Effector memory CD4-positive, alpha-beta T cell (primary cell): ENCODE results near the gene DCXR.

ENCODE experiments used
- DNase-seq, 3 donors: peaks; one replicate each; pipeline ENCODE4 v3.0.0-alpha.2; 2020
- H3K27ac ChIP-seq: 2 replicates; pipeline ENCODE4 v1.7.0; 2013; ENCODE audit warnings: mild to moderate bottlenecking, low read length, moderate library complexity; ENCODE audit not compliant: insufficient read depth, poor library complexity, severe bottlenecking
- H3K27me3 ChIP-seq: replicated peaks from 2 replicates; pipeline ENCODE4 v1.7.0; 2013; ENCODE audit warnings: mild to moderate bottlenecking, low read length; ENCODE audit not compliant: insufficient read depth, control insufficient read depth, poor library complexity, severe bottlenecking
- H3K36me3 ChIP-seq: 2 replicates; pipeline ENCODE4 v1.7.0; 2013; ENCODE audit warnings: mild to moderate bottlenecking, low read length, moderate library complexity; ENCODE audit not compliant: control insufficient read depth, insufficient read depth
- H3K4me1 ChIP-seq: 2 replicates; pipeline ENCODE4 v1.7.0; 2013; ENCODE audit warnings: low read length, mild to moderate bottlenecking; ENCODE audit not compliant: control insufficient read depth, insufficient read depth, poor library complexity, severe bottlenecking
- H3K4me3 ChIP-seq: 2 replicates; pipeline ENCODE4 v1.7.0; 2013; ENCODE audit warnings: low read length, low read depth, mild to moderate bottlenecking; ENCODE audit not compliant: insufficient read depth, poor library complexity, severe bottlenecking
- H3K9me3 ChIP-seq: 2 replicates; pipeline ENCODE4 v1.7.0; 2013; ENCODE audit warnings: mild to moderate bottlenecking, low read length, moderate library complexity; ENCODE audit not compliant: control insufficient read depth

DCXR gene

DNA sequence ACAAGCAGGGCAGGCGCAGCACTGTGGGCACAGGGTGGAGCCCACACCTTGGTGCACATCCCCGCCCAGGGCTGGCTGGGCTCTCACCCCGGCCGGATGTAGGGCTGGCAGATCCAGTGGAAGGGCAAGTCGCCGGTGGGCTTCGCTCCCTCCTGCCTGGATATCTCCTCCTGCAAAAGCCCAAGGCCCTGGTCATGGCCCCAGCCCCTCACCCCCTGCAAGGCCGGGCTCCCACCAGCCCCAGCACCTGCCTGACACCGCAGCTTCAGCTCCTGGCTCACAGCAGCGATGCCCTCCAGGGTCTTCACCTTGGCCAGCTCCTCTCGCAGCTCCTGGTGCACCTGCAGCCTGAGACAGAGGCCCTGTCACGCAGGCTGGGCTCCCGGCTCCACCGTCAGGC lies 23.1 kb upstream of the DCXR start:
- no peak for DNase-seq
- no peaks in the 10 kb centered on the region for H3K9me3 ChIP-seq
- no peak overlapping the region for H3K4me3 ChIP-seq
- H3K36me3 ChIP-seq: peaks cover 71% of the 10 kb centered on the region
- peaks cover 12% of the 10 kb centered on the region for H3K4me1 ChIP-seq
- no peak overlapping the region for H3K27ac ChIP-seq
- no peaks in the 10 kb centered on the region for H3K27me3 ChIP-seq

- Histone ChIP-seq H3K36me3 (peaks cover 75% of the 10 kb centered on the region), H3K27ac (no peak overlapping the region), H3K4me3 (no peak overlapping the region), H3K27me3 (no peaks in the 10 kb centered on the region), H3K9me3 (no peaks in the 10 kb centered on the region), H3K4me1 (peaks cover 9% of the 10 kb centered on the region)
- no peak for DNase-seq
These were observed 22.5 kb upstream of the DCXR start for GRCh38 chr17:82060001-82060380.

- DNase-seq: no peak
- Histone ChIP-seq H3K9me3 (no peaks in the 10 kb centered on the region), H3K36me3 (peaks cover 80% of the 10 kb centered on the region), H3K27ac (no peak overlapping the region), H3K4me3 (no peak overlapping the region), H3K27me3 (no peaks in the 10 kb centered on the region), H3K4me1 (peaks cover 4% of the 10 kb centered on the region)
These were observed 21.9 kb upstream of the DCXR start for GRCh38 chr17:82059272-82060000.

DNA sequence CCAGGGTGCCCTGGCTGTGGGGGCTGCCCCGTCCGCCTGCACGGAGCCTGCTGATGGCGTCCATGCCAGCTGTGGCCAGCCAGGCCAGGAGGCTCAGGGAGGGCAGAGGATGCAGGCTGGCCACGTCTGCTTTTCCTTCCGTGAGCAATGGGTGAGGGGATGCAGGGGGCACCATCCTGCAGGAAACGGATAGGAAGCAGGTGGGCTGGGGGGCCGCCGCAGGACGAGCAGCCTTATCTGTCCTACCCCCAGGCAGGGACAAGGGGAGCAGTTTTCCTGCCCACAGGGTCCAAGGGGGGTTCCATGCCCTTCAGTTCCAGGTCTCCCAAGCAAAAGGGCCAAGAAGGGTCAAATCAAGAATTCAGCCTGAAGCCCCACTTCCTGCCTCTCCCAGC lies 21.4 kb upstream of the DCXR start:
- DNase-seq: no peak
- Histone ChIP-seq H3K27ac (no peak overlapping the region), H3K4me1 (no peaks in the 10 kb centered on the region), H3K27me3 (no peaks in the 10 kb centered on the region), H3K36me3 (peaks cover 86% of the 10 kb centered on the region), H3K4me3 (no peak overlapping the region), H3K9me3 (no peaks in the 10 kb centered on the region)

DNA sequence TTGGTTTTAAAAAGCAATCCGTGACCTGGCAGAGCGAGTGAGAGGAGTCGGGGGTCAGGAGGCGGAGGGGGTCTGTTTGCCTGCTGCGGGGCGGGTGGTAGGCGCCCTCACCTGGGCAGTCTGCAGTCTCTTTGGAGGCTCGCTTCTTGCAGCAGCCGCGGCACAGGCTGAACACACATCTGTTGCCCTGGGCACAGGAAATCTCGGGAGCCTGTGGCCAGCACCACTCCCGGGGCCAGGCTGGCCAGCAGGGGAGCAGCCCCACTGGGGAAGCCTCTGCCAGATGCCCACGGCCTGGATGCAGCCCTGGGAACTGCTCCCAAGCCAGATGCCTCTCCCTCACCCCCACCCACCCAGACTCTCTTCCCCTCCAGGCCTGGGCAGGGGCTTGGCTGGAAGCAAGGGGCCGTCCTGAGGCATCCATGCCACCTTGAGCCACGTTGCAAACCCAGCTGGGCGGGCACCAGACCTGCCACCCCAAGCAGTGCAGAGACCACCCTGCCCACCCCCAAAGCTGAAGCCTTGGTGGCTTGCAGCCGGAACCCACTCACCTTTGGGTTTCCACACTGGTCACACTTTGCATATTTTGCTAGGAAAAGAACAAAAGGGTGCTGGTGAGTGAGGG lies 20.8 kb upstream of the DCXR start:
- Histone ChIP-seq H3K36me3 (peaks cover 89% of the 10 kb centered on the region), H3K4me3 (no peak overlapping the region), H3K27ac (no peak overlapping the region), H3K4me1 (peaks cover 4% of the 10 kb centered on the region), H3K9me3 (no peaks in the 10 kb centered on the region), H3K27me3 (no peaks in the 10 kb centered on the region)
- no peak for DNase-seq

DNA sequence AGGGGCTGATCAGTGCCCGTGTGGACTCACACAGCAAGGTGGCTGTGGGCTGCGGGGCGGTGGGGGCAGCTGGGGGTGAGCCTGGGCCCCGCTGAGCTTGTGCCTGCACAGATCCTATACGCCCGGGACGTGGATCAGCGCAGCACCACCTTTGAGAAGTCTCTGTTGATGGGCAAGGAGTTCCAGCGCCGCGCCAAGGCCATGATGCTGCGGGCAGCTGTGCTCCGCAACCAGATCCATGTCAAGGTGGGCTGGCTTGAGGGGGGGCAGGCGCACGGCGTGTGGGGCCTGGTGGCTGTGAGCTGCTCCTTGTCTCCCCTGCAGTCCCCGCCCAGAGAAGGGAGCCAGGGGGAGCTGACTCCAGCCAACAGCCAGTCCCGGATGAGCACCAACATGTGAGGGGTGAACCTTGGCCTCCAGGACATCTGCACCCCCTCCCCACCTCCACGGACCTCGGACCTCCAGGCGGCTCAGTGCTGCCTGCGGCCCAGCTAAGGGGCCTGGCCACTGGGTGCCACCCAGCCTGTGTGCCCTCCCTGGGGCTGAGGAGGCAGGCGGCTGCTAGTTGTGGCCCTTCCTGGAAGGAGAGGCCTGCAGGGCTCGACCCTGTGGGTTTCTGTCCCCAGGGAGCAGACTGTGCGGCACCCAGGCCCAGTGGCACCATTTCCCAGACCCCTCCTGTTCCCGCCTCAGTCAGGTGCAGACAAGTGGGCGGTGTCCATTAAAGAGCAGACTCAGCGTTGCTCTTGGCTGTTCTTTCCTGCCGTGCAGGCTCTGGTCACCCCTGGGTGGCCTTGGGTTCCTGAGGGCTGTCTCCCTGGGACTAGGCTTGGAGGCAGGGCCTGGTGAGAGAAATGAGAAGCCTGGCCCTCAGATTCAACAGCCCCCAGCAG lies 19.5 kb upstream of the DCXR start:
- Histone ChIP-seq H3K27me3 (no peaks in the 10 kb centered on the region), H3K9me3 (no peaks in the 10 kb centered on the region), H3K4me1 (peaks cover 16% of the 10 kb centered on the region), H3K27ac (no peak overlapping the region), H3K4me3 (no peak overlapping the region), H3K36me3 (peaks cover 77% of the 10 kb centered on the region)
- no peak for DNase-seq

GRCh38 chr17:82055965-82056728 lies 18.6 kb upstream of the DCXR start:
- Histone ChIP-seq H3K27ac (no peak overlapping the region), H3K4me3 (no peak overlapping the region), H3K36me3 (peaks cover 72% of the 10 kb centered on the region), H3K4me1 (peaks cover 16% of the 10 kb centered on the region), H3K9me3 (no peaks in the 10 kb centered on the region), H3K27me3 (no peaks in the 10 kb centered on the region)
- no peak for DNase-seq

DNA sequence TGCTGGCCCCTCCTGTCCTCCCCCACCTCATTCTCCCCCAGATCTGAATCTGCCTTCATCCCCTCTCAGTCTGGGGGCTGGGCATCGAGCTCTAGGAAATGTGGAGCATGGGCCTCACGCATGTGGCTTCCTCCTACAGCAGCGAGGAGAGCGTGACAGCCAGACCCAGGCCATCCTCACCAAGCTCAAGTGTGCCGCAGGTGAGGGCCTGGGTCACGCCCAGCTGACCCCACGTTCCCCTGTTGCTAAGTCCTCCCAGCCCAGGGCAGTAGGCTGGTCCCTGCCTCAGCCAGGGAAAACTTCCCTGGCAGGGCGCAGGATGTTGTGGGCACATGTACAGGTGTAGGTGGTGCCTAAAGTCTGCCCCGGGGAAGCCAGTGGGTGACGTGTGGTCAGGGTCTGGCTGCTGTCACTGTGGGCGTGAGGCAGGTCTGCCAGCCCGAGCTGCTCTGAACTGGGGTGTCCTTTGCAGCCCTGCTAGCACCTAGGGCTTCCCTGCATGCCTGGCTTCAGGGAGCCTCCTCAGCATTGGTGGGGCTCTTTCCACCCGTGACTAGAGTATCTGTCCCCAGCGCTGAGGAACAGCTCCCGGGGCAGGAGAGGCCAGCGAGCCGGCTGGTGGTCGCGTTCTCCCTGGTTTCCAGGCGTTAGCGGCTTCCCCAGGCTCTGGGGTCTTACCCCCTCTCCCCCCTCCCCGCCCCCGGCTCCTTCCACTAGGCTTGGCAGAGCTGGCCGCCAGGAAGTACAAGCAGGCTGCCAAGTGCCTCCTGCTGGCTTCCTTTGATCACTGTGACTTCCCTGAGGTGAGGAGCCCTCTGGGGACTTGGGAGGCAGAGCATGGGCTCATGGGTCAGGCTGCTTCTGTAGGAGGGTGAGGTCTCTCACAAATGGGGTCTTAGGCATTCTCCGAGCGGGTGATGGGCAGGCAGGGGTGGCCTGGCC lies 17.8 kb upstream of the DCXR start:
- no peak overlapping the region for H3K4me3 ChIP-seq
- DNase-seq: no peak
- H3K36me3 ChIP-seq: peaks cover 63% of the 10 kb centered on the region
- no peaks in the 10 kb centered on the region for H3K27me3 ChIP-seq
- H3K9me3 ChIP-seq: no peaks in the 10 kb centered on the region
- peaks cover 23% of the 10 kb centered on the region for H3K4me1 ChIP-seq
- H3K27ac ChIP-seq: no peak overlapping the region
